Measurements from ENCODE around the gene ZFC3H1. TPM values are rescaled to one million over a fixed set of nuclear protein-coding genes. Genes with fewer than 3 reads are reported as not detected.
"Not testable (repeated sequence)": the region's sequence is repeated elsewhere in the genome, so short reads cannot be mapped to it uniquely, and the experiment has no call there.

ZFC3H1 gene
- total RNA-seq, 1 experiment from 2014 or later = 53.4 TPM

DNA sequence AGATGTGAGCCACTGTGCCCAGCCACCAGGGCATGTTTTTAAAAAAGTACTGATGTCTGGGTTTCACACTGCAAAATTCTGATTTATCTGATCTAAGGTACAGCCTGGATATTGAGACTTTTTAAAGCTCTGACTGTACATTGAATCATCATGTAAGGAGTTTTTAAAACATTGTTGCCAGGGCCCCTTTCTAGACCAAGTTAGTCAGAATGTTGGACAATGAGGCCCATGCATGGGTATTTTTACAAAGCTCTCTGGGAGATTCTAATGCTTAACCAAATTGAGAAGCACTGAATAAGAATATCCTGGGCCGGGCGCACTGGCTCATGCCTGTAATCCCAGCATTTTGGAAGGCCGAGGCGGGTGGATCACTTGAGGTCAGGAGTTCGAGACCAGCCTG lies 38.9 kb upstream of the ZFC3H1 start:
- no peaks in the 10 kb centered on the region for H3K9me3 ChIP-seq (ENCODE audit: insufficient read depth, low read depth)
- no TSS peak for BruUV-seq (replicated peaks)
- no peaks in the 10 kb centered on the region; the same call in 1 of the 2 replicates for H3F3A ChIP-seq (ENCODE audit: insufficient read depth, low read depth)
- peaks cover 10% of the 10 kb centered on the region; the same call in 1 of the 2 replicates for H3K4me1 ChIP-seq (replicated peaks; ENCODE audit: insufficient read depth)
- no peaks in the 10 kb centered on the region for H3K27me3 ChIP-seq (ENCODE audit: insufficient read depth, low read depth)
- H3K9me2 ChIP-seq (ENCODE audit: insufficient read depth) = no peaks in the 10 kb centered on the region
- no peak for TF ChIP-seq EZH2 (IDR thresholded peaks at IDR 0.05; ENCODE audit: low read depth)
- TF ChIP-seq, protein P1, sequence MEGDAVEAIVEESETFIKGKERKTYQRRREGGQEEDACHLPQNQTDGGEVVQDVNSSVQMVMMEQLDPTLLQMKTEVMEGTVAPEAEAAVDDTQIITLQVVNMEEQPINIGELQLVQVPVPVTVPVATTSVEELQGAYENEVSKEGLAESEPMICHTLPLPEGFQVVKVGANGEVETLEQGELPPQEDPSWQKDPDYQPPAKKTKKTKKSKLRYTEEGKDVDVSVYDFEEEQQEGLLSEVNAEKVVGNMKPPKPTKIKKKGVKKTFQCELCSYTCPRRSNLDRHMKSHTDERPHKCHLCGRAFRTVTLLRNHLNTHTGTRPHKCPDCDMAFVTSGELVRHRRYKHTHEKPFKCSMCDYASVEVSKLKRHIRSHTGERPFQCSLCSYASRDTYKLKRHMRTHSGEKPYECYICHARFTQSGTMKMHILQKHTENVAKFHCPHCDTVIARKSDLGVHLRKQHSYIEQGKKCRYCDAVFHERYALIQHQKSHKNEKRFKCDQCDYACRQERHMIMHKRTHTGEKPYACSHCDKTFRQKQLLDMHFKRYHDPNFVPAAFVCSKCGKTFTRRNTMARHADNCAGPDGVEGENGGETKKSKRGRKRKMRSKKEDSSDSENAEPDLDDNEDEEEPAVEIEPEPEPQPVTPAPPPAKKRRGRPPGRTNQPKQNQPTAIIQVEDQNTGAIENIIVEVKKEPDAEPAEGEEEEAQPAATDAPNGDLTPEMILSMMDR (conservative IDR thresholded peaks at IDR 0.05) = no peak
- H3K79me2 ChIP-seq (ENCODE audit: low read depth) = no peaks in the 10 kb centered on the region
- no peaks in the 10 kb centered on the region for H4K20me1 ChIP-seq (ENCODE audit: insufficient read depth)
- no peaks in the 10 kb centered on the region; the same call in 1 of the 2 replicates for H3K36me3 ChIP-seq (ENCODE audit: low read depth)
- ChIA-PET CTCF (interaction anchor here (0.7 kb wide), 1 partner anchor 78 kb away, joined by 3 read pairs; no protein-coding TSS in a partner anchor), POLR2A (ENCODE audit: unreplicated experiment) (no interaction called here)
- intact Hi-C loops (cut with micrococcal nuclease; ENCODE audit: unreplicated experiment) = no loop called here
- no peak for DNase-seq
- no peak overlapping the region for H3K27ac ChIP-seq
- H3K4me3 ChIP-seq = no peak overlapping the region
- H2AFZ ChIP-seq = no peak overlapping the region
- H3K4me2 ChIP-seq = no peak overlapping the region

DNA sequence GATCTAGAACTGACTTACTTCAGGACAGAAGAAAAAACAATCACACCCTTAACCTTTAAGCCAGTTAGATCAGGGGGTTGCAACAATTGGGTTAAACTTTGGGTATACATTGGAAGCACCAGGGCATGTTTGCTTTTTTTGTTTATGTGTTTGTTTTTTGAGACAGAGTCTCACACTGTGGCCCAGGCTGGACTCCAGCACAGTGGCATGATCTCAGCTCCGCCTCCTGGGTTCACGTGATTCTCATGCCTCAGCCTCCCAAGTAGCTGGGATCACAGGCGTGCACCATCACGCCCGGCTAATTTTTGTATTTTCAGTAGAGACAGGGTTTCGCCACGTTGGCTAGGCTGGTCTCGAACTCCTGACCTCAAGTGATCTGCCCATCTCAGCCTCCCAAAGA lies 38.5 kb upstream of the ZFC3H1 start:
- not testable (repeated sequence) for BruUV-seq (replicated peaks)

GRCh38 chr12:71695782-71696181 lies 32.1 kb upstream of the ZFC3H1 start:
- Histone ChIP-seq H3K9me3 (ENCODE audit: insufficient read depth, low read depth) (no peaks in the 10 kb centered on the region), H3K27me3 (ENCODE audit: insufficient read depth, low read depth) (no peaks in the 10 kb centered on the region), H3F3A (ENCODE audit: insufficient read depth, low read depth) (no peaks in the 10 kb centered on the region), H4K20me1 (ENCODE audit: insufficient read depth) (no peaks in the 10 kb centered on the region), H3K9me2 (ENCODE audit: insufficient read depth) (no peaks in the 10 kb centered on the region), H2AFZ (no peak overlapping the region), H3K79me2 (ENCODE audit: low read depth) (no peaks in the 10 kb centered on the region), H3K4me1 (replicated peaks; ENCODE audit: insufficient read depth) (no peaks in the 10 kb centered on the region), H3K4me3 (no peak overlapping the region), H3K4me2 (no peak overlapping the region), H3K36me3 (ENCODE audit: low read depth) (peaks cover 3% of the 10 kb centered on the region; the same call in 1 of the 2 replicates), H3K27ac (no peak overlapping the region)
- POLR2A ChIA-PET (ENCODE audit: unreplicated experiment) = interaction anchor here (0.7 kb wide), 1 partner anchor 8 kb away, joined by 5 read pairs; no protein-coding TSS in a partner anchor
- no peak for TF ChIP-seq EZH2 (IDR thresholded peaks at IDR 0.05; ENCODE audit: low read depth)
- TF ChIP-seq, protein P1 (conservative IDR thresholded peaks at IDR 0.05) = no peak
- BruUV-seq (replicated peaks) = no TSS peak
- DNase-seq = no peak
- CTCF ChIA-PET = no interaction called here
- intact Hi-C loops (cut with micrococcal nuclease; ENCODE audit: unreplicated experiment) = no loop called here

More for the DNA sequence above, 38.5 kb upstream of the ZFC3H1 start:
- H2AFZ ChIP-seq; H3F3A ChIP-seq (ENCODE audit: insufficient read depth, low read depth); H3K9me2 ChIP-seq (ENCODE audit: insufficient read depth); H4K20me1 ChIP-seq (ENCODE audit: insufficient read depth); H3K4me2 ChIP-seq; H3K36me3 ChIP-seq (ENCODE audit: low read depth); H3K79me2 ChIP-seq (ENCODE audit: low read depth); intact Hi-C loops (cut with micrococcal nuclease; ENCODE audit: unreplicated experiment); H3K4me3 ChIP-seq; H3K27ac ChIP-seq; DNase-seq; POLR2A ChIA-PET (ENCODE audit: unreplicated experiment); H3K4me1 ChIP-seq (replicated peaks; ENCODE audit: insufficient read depth); H3K9me3 ChIP-seq (ENCODE audit: insufficient read depth, low read depth); H3K27me3 ChIP-seq (ENCODE audit: insufficient read depth, low read depth); CTCF ChIA-PET: not testable (repeated sequence)
